HG03025 (cell line): ENCODE results near the gene CUL9.

ENCODE experiments used
- ATAC-seq: cut with Tn5 transposase; IDR thresholded peaks from one replicate; pipeline ENCODE4 v1.9.1; 2021; ENCODE audit warnings: mild to moderate bottlenecking, moderate library complexity; ENCODE audit not compliant: unreplicated experiment, low FRiP score

CUL9 gene

GRCh38 chr6:43193929-43194328, 11.9 kb downstream of the CUL9 start:
- no peak for ATAC-seq

- no peak for ATAC-seq
Measured at GRCh38 chr6:43196337-43196736, 14.3 kb downstream of the CUL9 start.

GRCh38 chr6:43199912-43200311, 17.9 kb downstream of the CUL9 start:
- ATAC-seq, result no peak

GRCh38 chr6:43200541-43200940, 18.5 kb downstream of the CUL9 start:
- no peak for ATAC-seq

GRCh38 chr6:43202451-43202850, 20.5 kb downstream of the CUL9 start:
- ATAC-seq, result no peak

GRCh38 chr6:43203029-43203717, 21.2 kb downstream of the CUL9 start:
- no peak for ATAC-seq

- ATAC-seq, result no peak
Measured at GRCh38 chr6:43203718-43204095, 21.7 kb downstream of the CUL9 start.

- no peak for ATAC-seq
Measured at GRCh38 chr6:43204271-43205105, 22.5 kb downstream of the CUL9 start.

GRCh38 chr6:43205849-43206248, 23.9 kb downstream of the CUL9 start:
- no peak for ATAC-seq

- ATAC-seq, result no peak
Measured at GRCh38 chr6:43207286-43207685, 25.3 kb downstream of the CUL9 start.

- ATAC-seq, result no peak
Measured at GRCh38 chr6:43211955-43212354, 30.0 kb downstream of the CUL9 start.

GRCh38 chr6:43213431-43213830, 31.4 kb downstream of the CUL9 start:
- no peak for ATAC-seq

GRCh38 chr6:43215066-43215465, 33.1 kb downstream of the CUL9 start:
- ATAC-seq, result no peak

- ATAC-seq, result no peak
Measured at GRCh38 chr6:43216200-43216599, 34.2 kb downstream of the CUL9 start.

- ATAC-seq, result no peak
Measured at GRCh38 chr6:43217351-43217750, 35.4 kb downstream of the CUL9 start.

- ATAC-seq, result no peak
Measured at GRCh38 chr6:43219119-43219518, 37.1 kb downstream of the CUL9 start.

- ATAC-seq, result no peak
Measured at GRCh38 chr6:43219814-43220213, 37.8 kb downstream of the CUL9 start.

GRCh38 chr6:43220439-43220951, 38.5 kb downstream of the CUL9 start:
- no peak for ATAC-seq

GRCh38 chr6:43221046-43221972, 39.3 kb downstream of the CUL9 start:
- no peak for ATAC-seq

GRCh38 chr6:43222418-43223059, 40.5 kb downstream of the CUL9 start:
- ATAC-seq, result no peak
